ENCODE results near the gene AIFM3.
A peak's percentile ranks its signal among the peaks of the same experiment; 100 is the strongest.
"Not testable (repeated sequence)": the region's sequence is repeated elsewhere in the genome, so short reads cannot be mapped to it uniquely, and the experiment has no call there.

AIFM3 gene

GRCh38 chr22:20992456-20993303 lies 25.6 kb downstream of the AIFM3 start:
- DNase-seq, result no peak

- no peak for DNase-seq
These were observed 26.5 kb downstream of the AIFM3 start for GRCh38 chr22:20993304-20994127.

- DNase-seq, result no peak
These were observed 27.3 kb downstream of the AIFM3 start for GRCh38 chr22:20994128-20994901.

GRCh38 chr22:20994902-20995241 lies 27.8 kb downstream of the AIFM3 start:
- DNase-seq, result no peak

- no peak for DNase-seq
These were observed 28.4 kb downstream of the AIFM3 start for GRCh38 chr22:20995329-20996030.

GRCh38 chr22:20996031-20996410 lies 29.0 kb downstream of the AIFM3 start:
- DNase-seq, result no peak

GRCh38 chr22:20996598-20997535 lies 29.8 kb downstream of the AIFM3 start:
- no peak for DNase-seq

- DNase-seq, result no peak
These were observed 30.6 kb downstream of the AIFM3 start for GRCh38 chr22:20997536-20998257.

- no peak for DNase-seq
These were observed 31.6 kb downstream of the AIFM3 start for GRCh38 chr22:20998411-20999336.

- no peak for DNase-seq
These were observed 32.5 kb downstream of the AIFM3 start for GRCh38 chr22:20999350-21000206.

- no peak for DNase-seq
These were observed 33.3 kb downstream of the AIFM3 start for GRCh38 chr22:21000207-21000986.

- DNase-seq, result no peak
These were observed 34.0 kb downstream of the AIFM3 start for GRCh38 chr22:21000987-21001600.

GRCh38 chr22:21001601-21002325 lies 34.7 kb downstream of the AIFM3 start, which contains the start of gene THAP7:
Gene THAP7 (minus strand): TSS chr22:21002118. CDS start chr22:21001911, 207 bp downstream.
- DNase-seq, result peak; percentile 97

- DNase-seq, result no peak
These were observed 36.7 kb downstream of the AIFM3 start for GRCh38 chr22:21003782-21004181.

GRCh38 chr22:21009208-21009607 lies 42.2 kb downstream of the AIFM3 start:
- not testable (repeated sequence) for DNase-seq

- no peak for DNase-seq
These were observed 42.8 kb downstream of the AIFM3 start for GRCh38 chr22:21009638-21010425.
